UCSD-AML1 (cell line): ENCODE measurements around the gene COL26A1.
"Not testable (repeated sequence)": the region's sequence is repeated elsewhere in the genome, so short reads cannot be mapped to it uniquely, and the experiment has no call there.

Experiments used
- DNase-seq: peaks from one replicate; lab custom pipeline; 2025; ENCODE audit not compliant: unreplicated experiment; lab: John Stamatoyannopoulos, UW

COL26A1 gene

GRCh38 chr7:101362334-101363195, at the start of gene COL26A1:
COL26A1 (plus strand) TSS chr7:101362875; CDS start chr7:101363033, 158 bp downstream.
- DNase-seq, result no peak

- no peak for DNase-seq
Observed at GRCh38 chr7:101315336-101315735, 47.3 kb upstream of the COL26A1 start.

- no peak for DNase-seq
Observed at GRCh38 chr7:101319401-101319800, 43.3 kb upstream of the COL26A1 start.

GRCh38 chr7:101321491-101322401, 40.9 kb upstream of the COL26A1 start, which contains the start of gene IFT22:
IFT22 (minus strand) TSS chr7:101321812; CDS start chr7:101321709, 103 bp downstream.
- peak; percentile 78 for DNase-seq

GRCh38 chr7:101328159-101328558, 34.5 kb upstream of the COL26A1 start:
- DNase-seq, result no peak

- no peak for DNase-seq
Observed at GRCh38 chr7:101330011-101330484, 32.6 kb upstream of the COL26A1 start.

- no peak for DNase-seq
Observed at GRCh38 chr7:101332026-101332425, 30.6 kb upstream of the COL26A1 start.

GRCh38 chr7:101333912-101334311, 28.8 kb upstream of the COL26A1 start:
- DNase-seq, result no peak

GRCh38 chr7:101340379-101340778, 22.3 kb upstream of the COL26A1 start:
- DNase-seq, result no peak

- DNase-seq, result no peak
Observed at GRCh38 chr7:101342892-101343291, 19.8 kb upstream of the COL26A1 start.

GRCh38 chr7:101347477-101347876, 15.2 kb upstream of the COL26A1 start:
- no peak for DNase-seq

GRCh38 chr7:101348456-101349067, 14.1 kb upstream of the COL26A1 start:
- DNase-seq, result not testable (repeated sequence)

- DNase-seq, result not testable (repeated sequence)
Observed at GRCh38 chr7:101349300-101349699, 13.4 kb upstream of the COL26A1 start.

GRCh38 chr7:101352920-101353308, 9.8 kb upstream of the COL26A1 start:
- DNase-seq, result no peak

GRCh38 chr7:101357433-101357832, 5.2 kb upstream of the COL26A1 start:
- no peak for DNase-seq

GRCh38 chr7:101363196-101363733, 590 bp downstream of the COL26A1 start:
- DNase-seq, result no peak

- peak; percentile 49 for DNase-seq
Observed at GRCh38 chr7:101363734-101364374, 1.2 kb downstream of the COL26A1 start.

- no peak for DNase-seq
Observed at GRCh38 chr7:101365956-101366355, 3.3 kb downstream of the COL26A1 start.

GRCh38 chr7:101367676-101368075, 5.0 kb downstream of the COL26A1 start:
- DNase-seq, result no peak

GRCh38 chr7:101368422-101369165, 5.9 kb downstream of the COL26A1 start:
- no peak for DNase-seq
